Lower lobe of right lung (tissue), 2 donors: Measurements from ENCODE around the gene TMEM200B. TPM values are rescaled to one million over a fixed set of nuclear protein-coding genes. Genes with fewer than 3 reads are reported as not detected.

Experiments used
- ATAC-seq, 2 donors: fragments of 200-7000 bp; cut with Tn5 transposase; one replicate each; pipeline ENCODE4 v1.9.1; 2020 to 2022; ENCODE audit warnings: mild to moderate bottlenecking in 2 of 2, moderate library complexity in 2 of 2
- DNase-seq: peaks from one replicate; pipeline ENCODE4 v3.0.0-alpha.2; 2020
- H3K27ac ChIP-seq: fragments of 200-600 bp; one replicate; pipeline ENCODE4 v1.8.0; 2022
- H3K27me3 ChIP-seq: fragments of 200-600 bp; one replicate; pipeline ENCODE4 v1.8.0; 2022; ENCODE audit warnings: low read depth
- H3K36me3 ChIP-seq: fragments of 200-600 bp; one replicate; pipeline ENCODE4 v1.8.0; 2022; ENCODE audit warnings: mild to moderate bottlenecking
- H3K4me1 ChIP-seq: fragments of 200-600 bp; one replicate; pipeline ENCODE4 v1.8.0; 2022
- H3K4me3 ChIP-seq: fragments of 200-600 bp; one replicate; pipeline ENCODE4 v1.8.0; 2022; ENCODE audit warnings: mild to moderate bottlenecking
- H3K9me3 ChIP-seq: fragments of 200-600 bp; one replicate; pipeline ENCODE4 v1.8.0; 2022
- intact Hi-C: fragments of 100-400 bp; cut with DNase I; formaldehyde crosslinking; loops from one replicate; pipeline ENCODE4 v1.11.0; 2022
- total RNA-seq: library from RNA; stranded (reverse); fragmentation: NEBNext Ultra II Directional; extraction: Animal tissue kit (Norgen Biotek cat#: 25700); gene quantifications from one replicate; pipeline ENCODE4 v1.2.1, GENCODE V29; 2021
- TF ChIP-seq, protein P1 (sequence below): fragments of 200-600 bp; IDR thresholded peaks from one replicate; pipeline ENCODE4 v1.8.0; 2022; ENCODE audit warnings: antibody characterized with exemption, mild to moderate bottlenecking
- donor health status: DM: no; HTN: yes; CAD: no; lungs with severe emphysema.

TMEM200B gene
- total RNA-seq, 1 donor from 2014 or later: 4.3 TPM

DNA sequence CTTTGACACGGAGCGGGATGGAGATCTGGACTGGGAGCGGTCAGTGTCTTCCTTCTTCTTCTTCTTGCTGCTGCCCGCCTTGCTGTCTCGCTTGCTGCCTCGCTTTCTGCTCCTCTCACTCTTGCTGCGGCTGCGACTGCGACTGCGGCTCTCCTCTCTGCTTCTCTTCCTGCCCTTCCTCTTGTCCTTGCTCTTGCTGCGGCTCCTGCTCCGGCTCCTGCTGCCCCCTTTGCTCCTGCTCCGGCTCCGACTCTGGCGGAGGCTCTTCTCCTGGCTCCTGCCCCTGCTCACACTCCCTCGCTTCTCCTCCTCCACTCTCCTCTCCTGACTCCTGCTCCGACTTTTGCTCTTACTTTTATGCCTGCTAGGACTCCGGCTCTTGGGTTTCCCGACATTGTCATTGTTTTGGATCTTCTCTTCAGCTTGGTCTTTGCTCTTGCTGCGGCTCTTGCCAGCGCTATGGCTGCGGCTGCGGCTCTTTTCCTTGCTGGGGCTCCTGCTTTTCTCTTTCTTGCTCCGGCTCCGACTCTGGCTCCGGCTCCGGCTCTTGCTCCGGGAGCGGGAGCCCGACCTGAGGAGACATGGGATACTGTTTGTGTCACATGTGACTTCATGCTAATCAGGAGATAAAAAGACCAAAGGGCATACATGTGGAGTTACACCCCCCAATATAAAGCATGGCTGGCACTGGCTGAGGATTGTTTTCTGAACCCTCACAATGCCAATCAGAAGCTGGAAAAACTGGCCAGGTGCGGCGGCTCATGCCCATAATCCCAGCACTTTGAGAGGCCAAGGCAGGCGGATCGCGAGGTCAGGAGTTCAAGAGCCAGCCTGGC is 25.2 kb upstream of the TMEM200B start:
- intact Hi-C loops: no loop called here
- peak; percentile 28 for DNase-seq
- TF ChIP-seq, protein P1, sequence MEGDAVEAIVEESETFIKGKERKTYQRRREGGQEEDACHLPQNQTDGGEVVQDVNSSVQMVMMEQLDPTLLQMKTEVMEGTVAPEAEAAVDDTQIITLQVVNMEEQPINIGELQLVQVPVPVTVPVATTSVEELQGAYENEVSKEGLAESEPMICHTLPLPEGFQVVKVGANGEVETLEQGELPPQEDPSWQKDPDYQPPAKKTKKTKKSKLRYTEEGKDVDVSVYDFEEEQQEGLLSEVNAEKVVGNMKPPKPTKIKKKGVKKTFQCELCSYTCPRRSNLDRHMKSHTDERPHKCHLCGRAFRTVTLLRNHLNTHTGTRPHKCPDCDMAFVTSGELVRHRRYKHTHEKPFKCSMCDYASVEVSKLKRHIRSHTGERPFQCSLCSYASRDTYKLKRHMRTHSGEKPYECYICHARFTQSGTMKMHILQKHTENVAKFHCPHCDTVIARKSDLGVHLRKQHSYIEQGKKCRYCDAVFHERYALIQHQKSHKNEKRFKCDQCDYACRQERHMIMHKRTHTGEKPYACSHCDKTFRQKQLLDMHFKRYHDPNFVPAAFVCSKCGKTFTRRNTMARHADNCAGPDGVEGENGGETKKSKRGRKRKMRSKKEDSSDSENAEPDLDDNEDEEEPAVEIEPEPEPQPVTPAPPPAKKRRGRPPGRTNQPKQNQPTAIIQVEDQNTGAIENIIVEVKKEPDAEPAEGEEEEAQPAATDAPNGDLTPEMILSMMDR: no peak

DNA sequence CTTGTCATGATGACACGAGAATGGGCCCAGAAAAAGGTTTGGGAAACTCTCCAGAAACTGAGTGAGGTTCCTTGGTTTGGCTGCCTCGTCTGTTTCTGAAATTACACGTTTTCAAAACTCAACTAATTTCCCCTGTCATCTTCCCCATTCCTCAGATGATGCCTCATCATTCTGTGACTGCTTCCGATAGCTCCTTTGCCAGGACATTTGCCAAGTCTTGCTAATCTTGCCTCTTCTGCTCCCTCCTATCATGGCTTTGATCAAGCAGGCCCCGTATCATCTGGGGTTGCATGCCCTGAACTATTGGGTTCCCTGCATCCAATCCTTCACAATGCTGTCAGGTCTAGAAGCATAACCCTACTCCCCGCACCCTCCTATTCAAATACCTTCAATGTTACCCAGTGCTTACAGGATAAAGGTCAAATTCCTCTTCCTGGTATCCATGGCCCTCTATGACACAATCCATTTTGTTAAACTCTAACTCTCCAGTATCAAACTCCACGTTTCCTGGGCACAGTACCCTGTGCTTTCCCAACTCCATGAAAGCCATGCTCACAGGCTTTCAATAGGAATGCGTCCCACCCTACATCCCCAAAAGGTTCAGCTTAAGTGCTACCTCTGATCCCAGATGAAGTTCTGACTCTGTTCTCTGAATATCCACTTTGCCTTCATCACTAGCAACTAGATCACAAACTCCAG is 22.2 kb upstream of the TMEM200B start:
- Histone ChIP-seq H3K27ac (no peak overlapping the region), H3K9me3 (no peaks in the 10 kb centered on the region), H3K36me3 (peaks cover 67% of the 10 kb centered on the region), H3K4me1 (peaks cover 5% of the 10 kb centered on the region), H3K27me3 (no peaks in the 10 kb centered on the region), H3K4me3 (no peak overlapping the region)
- ATAC-seq (peak; percentile 9 to 31), DNase-seq (no peak)
- intact Hi-C loops: no loop called here
- TF ChIP-seq, protein P1: no peak

More for the DNA sequence above, 25.2 kb upstream of the TMEM200B start:
- Histone ChIP-seq H3K36me3 (peaks cover 96% of the 10 kb centered on the region), H3K4me1 (peaks cover 5% of the 10 kb centered on the region), H3K27ac (no peak overlapping the region), H3K9me3 (no peaks in the 10 kb centered on the region), H3K4me3 (no peak overlapping the region), H3K27me3 (no peaks in the 10 kb centered on the region)
- ATAC-seq: no peak

DNA sequence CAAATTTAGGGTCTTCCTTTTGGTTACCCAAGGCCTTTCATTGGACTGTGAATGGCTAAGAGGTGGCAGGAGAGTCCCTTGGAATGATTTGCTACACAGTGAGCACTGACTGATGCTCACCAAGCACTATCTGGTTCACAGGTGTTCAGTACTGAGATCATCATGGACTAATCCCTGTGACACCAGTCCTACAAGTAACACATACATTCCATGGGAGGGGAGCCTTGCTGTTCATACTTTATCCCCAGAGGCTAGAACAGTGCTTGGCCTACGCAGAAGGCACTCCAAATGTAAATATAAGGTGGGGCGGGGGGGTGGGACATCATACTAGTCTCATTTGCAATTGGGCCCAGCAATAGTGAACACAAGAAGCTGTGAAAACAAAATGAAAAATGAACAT is 20.5 kb upstream of the TMEM200B start:
- Histone ChIP-seq H3K4me3 (no peak overlapping the region), H3K36me3 (peaks cover 50% of the 10 kb centered on the region), H3K9me3 (no peaks in the 10 kb centered on the region), H3K27ac (no peak overlapping the region), H3K27me3 (no peaks in the 10 kb centered on the region), H3K4me1 (peaks cover 5% of the 10 kb centered on the region)
- TF ChIP-seq, protein P1: no peak
- intact Hi-C loops: no loop called here
- DNase-seq (no peak), ATAC-seq (no peak)

DNA sequence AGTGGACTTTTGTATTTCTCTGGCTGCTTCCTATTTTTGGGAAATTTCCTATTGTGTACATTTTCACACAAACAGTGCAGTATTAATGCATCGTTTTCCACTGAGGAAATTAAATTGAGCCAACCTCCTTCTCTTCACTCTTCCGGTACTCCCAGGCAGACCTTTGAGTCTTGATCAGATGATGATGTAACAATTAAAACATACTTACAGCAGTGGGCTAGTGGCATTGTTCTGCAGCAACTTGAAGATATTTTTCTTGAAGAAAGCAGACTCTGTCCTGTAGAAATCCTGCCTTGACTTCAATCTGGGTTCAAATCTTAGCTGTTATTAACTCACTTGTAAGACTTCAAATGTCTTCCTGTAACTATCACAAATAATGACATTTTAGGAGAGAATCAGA is 19.0 kb upstream of the TMEM200B start:
- no peaks in the 10 kb centered on the region for H3K27me3 ChIP-seq
- peaks cover 5% of the 10 kb centered on the region for H3K4me1 ChIP-seq
- H3K9me3 ChIP-seq: no peaks in the 10 kb centered on the region
- DNase-seq (no peak), ATAC-seq (no peak)
- TF ChIP-seq, protein P1: no peak
- peaks cover 35% of the 10 kb centered on the region for H3K36me3 ChIP-seq
- no peak overlapping the region for H3K27ac ChIP-seq
- intact Hi-C loops: no loop called here
- no peak overlapping the region for H3K4me3 ChIP-seq

DNA sequence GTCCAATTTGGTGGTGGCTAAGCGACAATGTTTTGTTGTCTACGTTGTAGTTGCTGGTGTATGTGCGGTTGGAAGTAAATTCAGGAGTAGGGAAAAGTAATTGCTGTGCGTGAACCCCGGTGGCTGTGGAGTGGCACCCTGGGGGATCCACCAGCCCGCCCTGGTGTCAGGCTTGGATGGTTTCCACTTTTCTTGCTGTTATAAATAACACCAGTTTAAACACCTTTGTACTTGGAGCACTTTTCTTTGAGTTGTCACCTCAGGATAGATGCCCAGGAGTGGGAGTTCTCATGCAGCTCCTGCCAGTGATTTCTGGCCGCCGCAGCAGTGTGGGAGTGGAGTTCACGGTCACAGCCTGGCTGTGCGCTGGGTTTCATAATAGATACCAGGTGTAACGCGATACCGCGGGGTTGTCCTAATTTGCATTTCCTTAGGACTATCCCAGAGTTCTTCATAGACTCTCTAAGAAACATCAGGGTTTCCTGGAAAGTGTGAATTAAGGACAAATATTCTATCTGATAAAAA is 12.8 kb upstream of the TMEM200B start:
- ATAC-seq (peak in 1 of 2 donors; percentile 47), DNase-seq (no peak)
- Histone ChIP-seq H3K27ac (no peak overlapping the region), H3K9me3 (no peaks in the 10 kb centered on the region), H3K4me3 (no peak overlapping the region), H3K27me3 (no peaks in the 10 kb centered on the region), H3K4me1 (peaks cover 8% of the 10 kb centered on the region), H3K36me3 (no peaks in the 10 kb centered on the region)
- TF ChIP-seq, protein P1: no peak
- intact Hi-C loops: no loop called here
